C4-2B (cell line): Measurements from ENCODE around the gene PTK6.

ENCODE experiments used
- CTCF ChIP-seq: fragments of 450-650 bp; conservative IDR thresholded peaks from 2 replicates; pipeline ENCODE4 v1.5.1; 2017; ENCODE audit warnings: mild to moderate bottlenecking
- ZFX ChIP-seq: fragments of 450-650 bp; IDR thresholded peaks from 2 replicates; pipeline ENCODE4 v1.6.1; 2017

DNA sequence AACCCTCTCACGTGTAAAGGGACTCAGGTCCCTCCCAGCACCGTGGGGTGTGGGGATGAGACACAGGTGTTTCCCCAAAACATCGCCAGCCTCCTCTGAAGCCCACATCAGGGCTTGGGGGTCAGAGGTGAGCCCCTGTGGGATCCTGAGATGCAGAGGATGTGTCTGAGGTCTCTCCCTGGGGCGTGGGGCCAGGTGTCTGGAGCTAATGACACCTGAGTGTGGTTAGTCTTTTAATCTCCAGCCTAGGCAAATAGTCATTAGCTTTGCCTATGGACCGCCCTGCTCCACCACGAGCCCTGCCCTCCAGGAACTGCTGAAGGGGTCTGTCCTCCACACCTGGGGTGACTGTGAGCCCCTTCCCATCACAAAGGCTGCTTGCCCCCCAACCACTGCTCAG, 8.6 kb upstream of the PTK6 start:
- TF ChIP-seq CTCF (no peak), ZFX (no peak)
